Neural crest cell (in vitro differentiated cells): Measurements from ENCODE around the gene CEP68. TPM values are rescaled to one million over a fixed set of nuclear protein-coding genes. Genes with fewer than 3 reads are reported as not detected.
"Not testable (repeated sequence)": the region's sequence is repeated elsewhere in the genome, so short reads cannot be mapped to it uniquely, and the experiment has no call there.

Experiments
- DNase-seq: peaks from one replicate; pipeline ENCODE4 v3.0.0; 2021; ENCODE audit warnings: low read depth, mixed read lengths, low spot score
- H3K27ac Mint-ChIP-seq: one replicate; pipeline ENCODE4 v1.8.0; 2021; ENCODE audit warnings: mild to moderate bottlenecking, mixed read lengths; ENCODE audit not compliant: unreplicated experiment
- H3K27me3 Mint-ChIP-seq: 2 replicates; pipeline ENCODE4 v1.8.0; 2021; ENCODE audit warnings: low read depth, mild to moderate bottlenecking, mixed read lengths
- H3K36me3 Mint-ChIP-seq: 2 replicates; pipeline ENCODE4 v1.8.0; 2021; ENCODE audit warnings: low read depth, mild to moderate bottlenecking, mixed read lengths
- H3K4me1 Mint-ChIP-seq: 2 replicates; pipeline ENCODE4 v1.8.0; 2021; ENCODE audit warnings: mixed read lengths
- H3K4me3 Mint-ChIP-seq: one replicate; pipeline ENCODE4 v1.8.0; 2021; ENCODE audit warnings: mild to moderate bottlenecking, mixed read lengths
- H3K9me3 Mint-ChIP-seq: 2 replicates; pipeline ENCODE4 v1.8.0; 2021; ENCODE audit warnings: mixed read lengths
- total RNA-seq: library from RNA; stranded (reverse); gene quantifications from 2 replicates; pipeline ENCODE4 v1.2.1, GENCODE V29; 2021
- TF ChIP-seq, protein P1 (sequence below): fragments of 200-600 bp; sonication (generic); conservative IDR thresholded peaks from 2 replicates; pipeline ENCODE4 v1.5.0; 2021; ENCODE audit warnings: antibody characterized with exemption, mild to moderate bottlenecking

Gene CEP68
- total RNA-seq, 1 donor from 2014 or later = 25.0 TPM

DNA sequence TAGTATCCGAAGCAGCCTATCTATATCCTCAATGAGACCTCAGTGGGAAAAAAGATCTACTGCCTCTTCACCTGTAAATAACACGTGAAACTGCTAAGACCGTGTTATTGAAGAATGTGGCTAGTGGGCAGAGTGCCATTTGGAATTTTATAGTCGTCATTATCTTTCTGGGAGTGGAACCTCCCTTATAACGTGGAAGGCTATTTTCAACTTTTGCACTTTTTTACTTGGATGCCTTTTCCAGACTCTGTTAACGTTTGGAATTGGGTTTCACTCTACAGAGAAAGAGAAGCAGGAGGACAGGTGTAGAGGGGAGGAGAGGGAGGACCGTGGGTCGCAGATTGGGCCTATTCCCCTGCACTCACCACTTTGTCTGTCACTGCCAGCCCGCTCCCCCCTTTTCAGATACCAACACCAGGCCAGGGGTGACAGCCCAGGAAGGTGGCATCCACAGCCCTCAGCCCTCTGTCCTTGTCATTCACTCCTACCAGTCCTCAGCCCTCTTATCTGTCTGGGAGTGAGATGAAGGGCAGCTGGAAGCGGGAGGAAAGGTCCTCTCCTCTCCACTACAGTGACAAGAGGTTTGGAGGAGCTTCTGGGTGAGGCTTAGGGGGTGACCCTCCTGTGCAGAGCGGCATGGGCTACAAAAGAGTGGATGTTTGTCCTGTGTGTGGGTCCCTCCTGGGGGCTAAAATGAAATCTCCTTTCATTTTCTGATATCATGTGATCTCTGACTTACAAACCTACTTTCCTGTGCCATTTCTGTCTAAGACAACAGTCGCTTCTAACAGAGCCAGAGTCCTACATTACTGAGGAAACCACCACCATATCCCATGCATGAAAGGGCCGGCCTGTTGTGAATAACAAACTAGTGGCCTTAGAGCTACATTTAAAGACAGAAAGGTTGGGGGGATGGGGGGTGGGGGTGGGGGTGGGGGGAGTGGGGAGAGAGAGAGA, 23.9 kb upstream of the CEP68 start:
- Mint-ChIP-seq H3K36me3 (no peaks in the 10 kb centered on the region), H3K4me3 (no peak overlapping the region), H3K4me1 (peaks cover 15% of the 10 kb centered on the region), H3K27ac (no peak overlapping the region), H3K9me3 (no peaks in the 10 kb centered on the region), H3K27me3 (no peaks in the 10 kb centered on the region)
- DNase-seq = no peak
- TF ChIP-seq, protein P1, sequence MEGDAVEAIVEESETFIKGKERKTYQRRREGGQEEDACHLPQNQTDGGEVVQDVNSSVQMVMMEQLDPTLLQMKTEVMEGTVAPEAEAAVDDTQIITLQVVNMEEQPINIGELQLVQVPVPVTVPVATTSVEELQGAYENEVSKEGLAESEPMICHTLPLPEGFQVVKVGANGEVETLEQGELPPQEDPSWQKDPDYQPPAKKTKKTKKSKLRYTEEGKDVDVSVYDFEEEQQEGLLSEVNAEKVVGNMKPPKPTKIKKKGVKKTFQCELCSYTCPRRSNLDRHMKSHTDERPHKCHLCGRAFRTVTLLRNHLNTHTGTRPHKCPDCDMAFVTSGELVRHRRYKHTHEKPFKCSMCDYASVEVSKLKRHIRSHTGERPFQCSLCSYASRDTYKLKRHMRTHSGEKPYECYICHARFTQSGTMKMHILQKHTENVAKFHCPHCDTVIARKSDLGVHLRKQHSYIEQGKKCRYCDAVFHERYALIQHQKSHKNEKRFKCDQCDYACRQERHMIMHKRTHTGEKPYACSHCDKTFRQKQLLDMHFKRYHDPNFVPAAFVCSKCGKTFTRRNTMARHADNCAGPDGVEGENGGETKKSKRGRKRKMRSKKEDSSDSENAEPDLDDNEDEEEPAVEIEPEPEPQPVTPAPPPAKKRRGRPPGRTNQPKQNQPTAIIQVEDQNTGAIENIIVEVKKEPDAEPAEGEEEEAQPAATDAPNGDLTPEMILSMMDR = no peak

DNA sequence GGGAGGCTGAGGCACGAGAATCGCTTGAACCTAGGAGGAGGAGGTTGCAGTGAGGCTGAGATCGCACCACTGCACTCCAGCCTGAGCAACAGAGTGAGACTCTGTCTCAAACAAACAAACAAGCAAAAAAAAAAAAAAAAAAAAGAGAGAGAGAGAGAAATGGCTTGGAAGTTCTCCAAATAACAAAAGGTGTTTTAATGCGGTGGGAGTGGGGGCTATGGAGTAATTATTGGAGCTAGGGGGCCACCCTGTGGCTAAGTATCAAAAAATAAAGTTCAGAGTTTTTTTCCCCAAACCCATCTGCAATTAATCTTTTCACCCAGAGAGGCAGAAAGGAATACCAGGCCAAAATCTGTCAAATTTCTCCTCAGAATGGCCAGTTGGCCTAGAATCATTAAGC, 23.0 kb upstream of the CEP68 start:
- Mint-ChIP-seq H3K9me3 (no peaks in the 10 kb centered on the region), H3K27me3 (no peaks in the 10 kb centered on the region), H3K27ac (no peak overlapping the region), H3K36me3 (no peaks in the 10 kb centered on the region), H3K4me3 (no peak overlapping the region), H3K4me1 (peaks cover 15% of the 10 kb centered on the region)
- TF ChIP-seq, protein P1 = peak; percentile 19
- DNase-seq = no peak

DNA sequence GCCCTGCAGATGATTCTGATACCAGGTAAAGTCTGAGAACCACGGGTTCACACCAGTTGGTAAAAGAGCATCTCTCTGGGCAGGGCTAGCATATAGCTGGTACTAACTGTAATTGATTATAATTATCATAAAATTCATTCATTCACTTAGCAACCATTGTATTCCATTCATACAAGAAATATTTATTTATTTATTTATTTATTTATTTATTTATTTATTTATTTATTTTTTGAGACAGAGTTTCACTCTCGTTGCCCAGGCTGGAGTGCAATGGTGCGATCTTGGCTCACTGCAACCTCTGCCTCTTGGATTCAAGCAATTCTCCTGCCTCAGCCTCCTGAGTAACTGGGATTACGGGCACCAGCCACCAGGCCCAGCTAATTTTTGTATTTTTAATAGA, 22.5 kb upstream of the CEP68 start:
- DNase-seq, H3K27me3 Mint-ChIP-seq, H3K4me3 Mint-ChIP-seq, H3K27ac Mint-ChIP-seq, H3K9me3 Mint-ChIP-seq, H3K36me3 Mint-ChIP-seq: not testable (repeated sequence)
- peaks cover 15% of the 10 kb centered on the region for H3K4me1 Mint-ChIP-seq

DNA sequence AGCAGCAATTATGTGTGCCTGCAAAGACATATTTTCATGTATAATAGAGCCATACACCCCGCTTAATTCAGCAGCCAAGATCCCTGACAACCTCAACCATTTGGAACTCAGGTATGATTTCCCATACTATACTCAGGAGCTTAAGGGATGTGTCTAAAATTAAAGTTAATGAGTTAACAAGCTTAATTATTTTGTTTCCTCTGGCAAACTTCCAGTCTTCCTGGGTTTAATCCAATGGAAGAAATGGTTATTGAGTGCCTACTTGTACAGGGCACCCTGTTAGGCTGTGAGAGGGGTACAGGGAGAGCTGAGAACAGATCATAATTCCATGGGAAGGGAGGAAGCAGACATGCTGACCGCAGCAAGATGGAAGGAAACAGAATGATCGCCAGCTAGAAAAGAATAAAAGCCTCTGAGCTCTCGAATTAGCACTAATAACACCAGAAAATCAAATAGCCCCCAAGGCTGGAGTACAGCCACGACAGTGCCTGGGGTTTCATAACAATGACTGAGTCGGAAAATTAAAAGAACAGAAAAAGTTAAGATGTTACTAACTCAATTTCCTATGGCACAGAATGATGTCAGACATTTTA, 20.8 kb upstream of the CEP68 start:
- no peak overlapping the region for H3K27ac Mint-ChIP-seq
- TF ChIP-seq, protein P1 = no peak
- H3K9me3 Mint-ChIP-seq = no peaks in the 10 kb centered on the region
- no peak for DNase-seq
- H3K36me3 Mint-ChIP-seq = no peaks in the 10 kb centered on the region
- no peak overlapping the region for H3K4me3 Mint-ChIP-seq
- H3K4me1 Mint-ChIP-seq = peaks cover 16% of the 10 kb centered on the region
- H3K27me3 Mint-ChIP-seq = no peaks in the 10 kb centered on the region

DNA sequence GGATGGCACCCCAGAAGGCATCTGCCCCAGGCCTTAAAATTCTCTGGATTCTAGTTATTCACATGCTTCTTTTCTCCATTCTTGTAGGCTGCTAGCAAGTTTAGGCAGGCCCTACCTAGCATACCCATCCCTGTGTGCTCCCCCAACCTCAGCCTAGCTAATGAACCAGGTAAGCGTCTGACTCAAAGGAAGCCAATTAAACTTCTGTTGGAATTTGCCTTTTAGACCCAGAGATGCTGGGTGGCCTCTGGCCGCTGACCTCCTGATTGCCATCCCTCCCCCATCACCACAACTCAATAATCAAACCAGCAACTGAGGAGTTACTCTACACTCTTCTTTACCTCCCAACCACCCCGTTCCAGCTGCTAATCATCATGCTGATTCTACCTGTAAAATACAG, 19.0 kb upstream of the CEP68 start:
- Mint-ChIP-seq H3K4me1 (peaks cover 5% of the 10 kb centered on the region), H3K36me3 (no peaks in the 10 kb centered on the region), H3K27me3 (no peaks in the 10 kb centered on the region), H3K27ac (no peak overlapping the region), H3K9me3 (no peaks in the 10 kb centered on the region), H3K4me3 (no peak overlapping the region)
- no peak for DNase-seq
- TF ChIP-seq, protein P1 = no peak

DNA sequence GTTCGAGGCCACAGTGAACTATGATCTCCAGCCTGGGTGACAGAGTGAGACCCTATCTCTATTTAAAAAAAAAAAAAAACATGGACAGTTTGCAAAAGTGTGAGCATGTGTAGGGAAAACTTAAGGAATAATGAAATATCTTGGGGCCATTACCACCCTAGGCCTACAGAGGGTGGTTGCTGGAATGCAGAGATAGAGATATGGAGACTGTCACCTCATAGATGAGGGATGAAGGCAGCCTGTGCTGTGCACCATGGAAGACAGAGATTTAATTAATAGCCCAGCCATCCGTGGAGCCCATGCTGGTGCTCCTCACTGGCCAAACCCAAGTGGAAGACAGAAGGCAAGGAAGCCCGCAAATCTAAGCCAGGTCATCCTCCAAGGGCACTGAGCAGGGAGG, 16.6 kb upstream of the CEP68 start:
- no peak overlapping the region for H3K27ac Mint-ChIP-seq
- TF ChIP-seq, protein P1 = no peak
- peaks cover 5% of the 10 kb centered on the region for H3K36me3 Mint-ChIP-seq
- H3K27me3 Mint-ChIP-seq = no peaks in the 10 kb centered on the region
- no peak overlapping the region for H3K4me3 Mint-ChIP-seq
- DNase-seq = no peak
- H3K4me1 Mint-ChIP-seq = peaks cover 12% of the 10 kb centered on the region
- H3K9me3 Mint-ChIP-seq = no peaks in the 10 kb centered on the region
